Measurements from ENCODE around the gene POLDIP2.

POLDIP2 gene

GRCh38 chr17:28324267-28324745 lies 33.0 kb downstream of the POLDIP2 start:
- no peak overlapping the region for H3K27ac Mint-ChIP-seq
- no peak for DNase-seq (ENCODE audit: low spot score in 2 of 2)
- H3K36me3 Mint-ChIP-seq, result peaks cover 47% of the 10 kb centered on the region
- H3K4me1 Mint-ChIP-seq, result peaks cover 46% of the 10 kb centered on the region
- H3K9me3 Mint-ChIP-seq, result no peaks in the 10 kb centered on the region
- H3K4me3 Mint-ChIP-seq, result no peak overlapping the region
- ATAC-seq, result no peak

DNA sequence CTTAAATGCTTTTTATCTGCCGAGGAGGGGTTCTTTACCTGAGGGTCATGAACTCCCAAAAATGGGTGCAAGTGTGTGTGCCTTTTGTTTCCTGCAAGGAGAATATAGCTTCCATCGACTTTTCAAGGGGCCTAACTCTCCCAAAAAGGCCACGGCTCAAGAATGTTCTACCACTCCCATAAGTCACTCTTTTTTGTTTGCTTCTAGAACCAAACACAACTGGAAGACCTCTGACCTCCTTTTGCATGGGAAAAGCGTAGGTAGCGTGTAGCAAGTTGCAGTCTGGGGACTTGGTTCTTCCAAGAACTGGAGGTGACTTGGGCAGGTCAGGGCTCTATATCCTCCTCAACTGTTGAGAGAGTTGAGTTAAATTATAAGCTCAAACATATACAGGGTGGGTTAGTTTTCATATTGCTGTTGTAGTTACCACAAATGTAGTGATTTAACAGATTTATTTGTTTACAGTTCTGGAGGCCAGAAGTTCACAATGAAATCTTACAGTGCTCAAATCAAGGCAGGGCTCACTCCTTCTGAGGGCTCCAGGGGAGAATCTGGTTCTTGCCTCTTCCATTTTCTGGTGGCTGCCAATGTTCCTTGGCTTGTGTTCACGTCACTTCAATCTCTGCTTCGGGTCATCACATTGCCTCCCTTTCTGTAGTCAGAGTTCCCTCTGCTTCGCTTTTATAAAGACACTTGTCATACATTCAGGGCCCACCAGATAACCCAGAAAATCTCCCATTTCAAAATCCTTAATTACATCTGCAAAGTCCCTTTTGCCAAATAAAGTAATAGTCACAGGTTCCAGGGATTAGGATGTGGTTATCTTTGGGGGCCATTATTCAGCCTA lies 36.9 kb downstream of the POLDIP2 start:
- H3K9me3 Mint-ChIP-seq, result no peaks in the 10 kb centered on the region
- peaks cover 8% of the 10 kb centered on the region for H3K36me3 Mint-ChIP-seq
- no peak for ATAC-seq
- H3K4me3 Mint-ChIP-seq, result peak overlapping the region; percentile 91
- no peak for DNase-seq (ENCODE audit: low spot score in 2 of 2)
- H3K4me1 Mint-ChIP-seq, result peaks cover 43% of the 10 kb centered on the region
- peak overlapping the region; percentile 90 for H3K27ac Mint-ChIP-seq

GRCh38 chr17:28319598-28319935 lies 37.8 kb downstream of the POLDIP2 start:
- no peak for ATAC-seq
- peak overlapping the region; percentile 91 for H3K4me3 Mint-ChIP-seq
- peaks cover 8% of the 10 kb centered on the region for H3K36me3 Mint-ChIP-seq
- H3K4me1 Mint-ChIP-seq, result peaks cover 43% of the 10 kb centered on the region
- H3K27ac Mint-ChIP-seq, result peak overlapping the region; percentile 90
- DNase-seq (ENCODE audit: low spot score in 2 of 2), result no peak
- H3K9me3 Mint-ChIP-seq, result no peaks in the 10 kb centered on the region

GRCh38 chr17:28318759-28319597 lies 38.3 kb downstream of the POLDIP2 start, which contains the start of gene TMEM97:
Gene TMEM97 (plus strand): TSS chr17:28319200. CDS start chr17:28319240, 40 bp downstream.
- ATAC-seq (peak; percentile 99), DNase-seq (ENCODE audit: low spot score in 2 of 2) (peak; percentile 90 to 95)
- H3K27ac Mint-ChIP-seq, result peak within 1 kb of the TSS; percentile 90
- H3K9me3 Mint-ChIP-seq, result no peaks in the 10 kb centered on the region
- H3K36me3 Mint-ChIP-seq, result peaks cover 8% of the 10 kb centered on the region
- peaks cover 43% of the 10 kb centered on the region for H3K4me1 Mint-ChIP-seq
- H3K4me3 Mint-ChIP-seq, result peak within 1 kb of the TSS; percentile 91

- no peak for DNase-seq (ENCODE audit: low spot score in 2 of 2)
- peak; percentile 35 for ATAC-seq
- peak overlapping the region; percentile 90 for H3K27ac Mint-ChIP-seq
Measured at GRCh38 chr17:28317966-28318758, 39.2 kb downstream of the POLDIP2 start.

GRCh38 chr17:28317099-28317965 lies 40.0 kb downstream of the POLDIP2 start:
- H3K4me1 Mint-ChIP-seq, result peaks cover 43% of the 10 kb centered on the region
- peaks cover 8% of the 10 kb centered on the region for H3K36me3 Mint-ChIP-seq
- H3K4me3 Mint-ChIP-seq, result peak overlapping the region; percentile 91
- no peak for ATAC-seq
- no peak overlapping the region for H3K27ac Mint-ChIP-seq
- DNase-seq (ENCODE audit: low spot score in 2 of 2), result no peak
- H3K9me3 Mint-ChIP-seq, result no peaks in the 10 kb centered on the region

More at GRCh38 chr17:28317966-28318758, 39.2 kb downstream of the POLDIP2 start:
- Mint-ChIP-seq H3K9me3 (no peaks in the 10 kb centered on the region), H3K4me3 (peak overlapping the region; percentile 91), H3K36me3 (peaks cover 8% of the 10 kb centered on the region), H3K4me1 (peaks cover 43% of the 10 kb centered on the region)

DNA sequence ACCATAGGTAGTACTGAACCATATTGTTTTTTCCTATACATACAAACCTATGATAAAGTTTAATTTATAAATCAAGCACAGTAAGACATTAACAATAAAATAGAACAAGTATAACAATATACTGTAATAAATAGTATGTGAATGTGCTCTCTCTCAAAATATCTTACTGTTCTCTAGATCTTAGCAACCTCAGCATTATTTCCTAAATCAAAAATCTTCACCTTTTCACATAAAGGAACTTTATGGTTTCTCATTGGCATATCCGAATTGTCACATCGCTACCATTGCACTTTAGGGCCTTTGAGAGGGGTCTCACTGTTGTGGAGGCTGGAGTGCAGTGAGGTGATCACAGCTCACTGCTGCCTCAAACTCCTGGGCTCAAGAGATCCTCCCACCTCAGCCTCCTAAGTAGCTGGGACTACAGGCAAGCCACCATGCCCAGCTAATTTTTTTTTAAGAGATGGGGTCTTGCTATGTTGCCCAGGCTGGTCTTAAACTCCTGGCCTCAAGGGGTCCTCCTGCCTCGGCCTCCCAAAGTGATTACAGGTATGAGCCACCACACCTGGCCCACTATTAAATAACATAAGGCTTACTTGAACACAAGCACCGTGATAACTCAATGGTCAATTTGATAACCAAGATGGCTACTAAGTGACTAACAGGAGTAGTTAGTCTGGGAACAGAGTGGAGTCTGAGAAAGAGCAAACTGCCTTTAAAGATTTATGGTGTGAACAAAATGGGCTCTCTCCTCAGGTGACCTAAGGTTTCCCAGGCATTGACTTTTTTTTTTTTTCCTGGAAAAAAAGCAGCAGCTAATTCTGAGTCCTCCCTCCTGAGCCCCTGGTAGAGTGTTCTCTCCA lies 41.3 kb downstream of the POLDIP2 start:
- H3K36me3 Mint-ChIP-seq, result peaks cover 8% of the 10 kb centered on the region
- no peak overlapping the region for H3K4me3 Mint-ChIP-seq
- DNase-seq (ENCODE audit: low spot score in 2 of 2) (no peak), ATAC-seq (no peak)
- peaks cover 34% of the 10 kb centered on the region for H3K4me1 Mint-ChIP-seq
- no peaks in the 10 kb centered on the region for H3K9me3 Mint-ChIP-seq
- no peak overlapping the region for H3K27ac Mint-ChIP-seq

- Mint-ChIP-seq H3K9me3 (no peaks in the 10 kb centered on the region), H3K36me3 (no peaks in the 10 kb centered on the region), H3K4me3 (no peak overlapping the region), H3K27ac (no peak overlapping the region), H3K4me1 (peaks cover 20% of the 10 kb centered on the region)
- no peak for DNase-seq (ENCODE audit: low spot score in 2 of 2)
- no peak for ATAC-seq
Measured at GRCh38 chr17:28313841-28314240, 43.5 kb downstream of the POLDIP2 start.

GRCh38 chr17:28306954-28307401 lies 50.3 kb downstream of the POLDIP2 start:
- Mint-ChIP-seq H3K27ac (no peak overlapping the region), H3K9me3 (no peaks in the 10 kb centered on the region), H3K4me3 (no peak overlapping the region), H3K4me1 (no peaks in the 10 kb centered on the region), H3K36me3 (no peaks in the 10 kb centered on the region)
- DNase-seq (ENCODE audit: low spot score in 2 of 2) (no peak), ATAC-seq (no peak)

DNA sequence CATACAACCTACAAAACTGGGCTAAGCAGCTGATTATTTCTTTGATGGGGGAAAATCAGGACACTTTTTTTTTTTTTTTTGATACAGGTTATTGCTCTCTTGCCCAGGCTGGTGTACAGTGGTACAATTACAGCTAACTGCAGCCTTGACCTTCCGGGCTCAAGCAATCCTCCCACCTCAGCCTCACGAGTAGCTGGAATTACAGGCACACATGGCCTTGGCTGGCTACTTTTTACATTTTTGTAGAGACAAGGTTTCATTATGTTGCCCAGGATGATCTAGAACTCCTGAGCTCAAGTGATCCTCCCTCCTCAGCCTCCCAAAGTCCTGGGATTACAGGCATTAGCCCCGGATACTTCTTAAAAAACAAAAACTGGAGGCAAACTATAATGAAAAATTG lies 58.9 kb downstream of the POLDIP2 start:
- Mint-ChIP-seq H3K36me3 (no peaks in the 10 kb centered on the region), H3K4me3 (no peak overlapping the region), H3K4me1 (peaks cover 15% of the 10 kb centered on the region), H3K27ac (no peak overlapping the region), H3K9me3 (no peaks in the 10 kb centered on the region)
- DNase-seq (ENCODE audit: low spot score in 2 of 2) (no peak), ATAC-seq (no peak)
